HG02852 (cell line): Measurements from ENCODE around the gene DPH5.
"Not testable (repeated sequence)": the region's sequence is repeated elsewhere in the genome, so short reads cannot be mapped to it uniquely, and the experiment has no call there.

Experiments
- ATAC-seq: cut with Tn5 transposase; IDR thresholded peaks from one replicate; pipeline ENCODE4 v1.9.1; 2021; ENCODE audit warnings: mild to moderate bottlenecking, moderate library complexity; ENCODE audit not compliant: unreplicated experiment

The DPH5 gene

GRCh38 chr1:100948721-100949405, 76.7 kb downstream of the DPH5 start:
- ATAC-seq = not testable (repeated sequence)

- ATAC-seq = not testable (repeated sequence)
These were observed 77.8 kb downstream of the DPH5 start for GRCh38 chr1:100947816-100948215.

- ATAC-seq = not testable (repeated sequence)
These were observed 79.5 kb downstream of the DPH5 start for GRCh38 chr1:100946064-100946463.

GRCh38 chr1:100943533-100943932, 82.1 kb downstream of the DPH5 start:
- no peak for ATAC-seq

GRCh38 chr1:100942304-100943046, 83.1 kb downstream of the DPH5 start:
- ATAC-seq = no peak

- no peak for ATAC-seq
These were observed 83.9 kb downstream of the DPH5 start for GRCh38 chr1:100941580-100942216.

- peak; percentile 57 for ATAC-seq
These were observed 84.5 kb downstream of the DPH5 start for GRCh38 chr1:100941098-100941527.
